LNCaP clone FGC (cell line): Measurements from ENCODE around the gene FOCAD.

ENCODE experiments used
- DNase-seq: peaks from one replicate; pipeline ENCODE4 v3.0.0-alpha.2; 2011; ENCODE audit warnings: low read depth
- H3K4me3 ChIP-seq: 2 replicates; pipeline ENCODE4 v1.5.1; 2011; ENCODE audit warnings: mild to moderate bottlenecking, low read depth, low read length, control low read depth
- TF ChIP-seq, protein P1 (sequence below): IDR thresholded peaks from 2 replicates; pipeline ENCODE4 v1.5.1; 2012; ENCODE audit warnings: mild to moderate bottlenecking; ENCODE audit not compliant: control insufficient read depth, insufficient read depth; ENCODE audit errors: extremely low read depth

The FOCAD gene

DNA sequence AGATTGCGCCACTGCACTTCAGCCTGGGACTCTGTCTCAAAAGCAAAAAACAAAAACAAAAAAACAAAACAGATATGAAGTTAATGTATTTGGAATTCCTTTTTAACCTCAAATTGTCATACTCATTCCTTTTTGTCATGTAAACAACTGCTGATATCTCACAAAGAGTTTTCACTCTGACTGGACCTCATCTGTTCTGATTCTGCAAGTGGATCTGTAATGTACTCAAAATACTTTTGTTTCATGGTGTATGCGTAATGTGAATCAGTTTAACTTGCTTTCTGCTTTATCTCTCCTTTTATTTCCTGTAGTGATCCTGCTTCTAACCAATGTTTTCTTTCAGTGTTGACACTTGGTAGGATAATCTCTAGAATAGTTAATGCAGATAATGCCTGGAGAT lies 106.7 kb downstream of the FOCAD start:
- TF ChIP-seq, protein P1, sequence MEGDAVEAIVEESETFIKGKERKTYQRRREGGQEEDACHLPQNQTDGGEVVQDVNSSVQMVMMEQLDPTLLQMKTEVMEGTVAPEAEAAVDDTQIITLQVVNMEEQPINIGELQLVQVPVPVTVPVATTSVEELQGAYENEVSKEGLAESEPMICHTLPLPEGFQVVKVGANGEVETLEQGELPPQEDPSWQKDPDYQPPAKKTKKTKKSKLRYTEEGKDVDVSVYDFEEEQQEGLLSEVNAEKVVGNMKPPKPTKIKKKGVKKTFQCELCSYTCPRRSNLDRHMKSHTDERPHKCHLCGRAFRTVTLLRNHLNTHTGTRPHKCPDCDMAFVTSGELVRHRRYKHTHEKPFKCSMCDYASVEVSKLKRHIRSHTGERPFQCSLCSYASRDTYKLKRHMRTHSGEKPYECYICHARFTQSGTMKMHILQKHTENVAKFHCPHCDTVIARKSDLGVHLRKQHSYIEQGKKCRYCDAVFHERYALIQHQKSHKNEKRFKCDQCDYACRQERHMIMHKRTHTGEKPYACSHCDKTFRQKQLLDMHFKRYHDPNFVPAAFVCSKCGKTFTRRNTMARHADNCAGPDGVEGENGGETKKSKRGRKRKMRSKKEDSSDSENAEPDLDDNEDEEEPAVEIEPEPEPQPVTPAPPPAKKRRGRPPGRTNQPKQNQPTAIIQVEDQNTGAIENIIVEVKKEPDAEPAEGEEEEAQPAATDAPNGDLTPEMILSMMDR: no peak
- H3K4me3 ChIP-seq: no peak overlapping the region
- DNase-seq: no peak

DNA sequence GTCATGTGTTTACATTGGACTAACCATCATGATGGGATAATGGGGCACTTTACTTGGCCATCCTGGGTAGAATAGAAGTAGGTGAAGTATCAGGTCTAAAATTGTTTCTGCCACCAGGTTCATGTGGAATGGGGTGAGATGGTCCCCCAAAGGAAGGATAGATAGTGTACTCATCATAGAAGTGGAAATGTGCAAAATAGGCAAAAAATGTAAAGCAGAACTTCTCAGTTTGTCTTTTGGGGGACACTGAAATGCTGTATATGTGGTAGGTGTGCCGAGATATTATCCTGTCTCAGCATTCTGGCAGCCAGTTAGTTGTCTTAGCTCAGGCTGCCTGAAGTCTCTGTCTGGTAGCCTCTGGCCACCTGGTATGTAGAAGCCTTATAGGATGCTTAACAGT lies 107.6 kb downstream of the FOCAD start:
- DNase-seq: no peak

DNA sequence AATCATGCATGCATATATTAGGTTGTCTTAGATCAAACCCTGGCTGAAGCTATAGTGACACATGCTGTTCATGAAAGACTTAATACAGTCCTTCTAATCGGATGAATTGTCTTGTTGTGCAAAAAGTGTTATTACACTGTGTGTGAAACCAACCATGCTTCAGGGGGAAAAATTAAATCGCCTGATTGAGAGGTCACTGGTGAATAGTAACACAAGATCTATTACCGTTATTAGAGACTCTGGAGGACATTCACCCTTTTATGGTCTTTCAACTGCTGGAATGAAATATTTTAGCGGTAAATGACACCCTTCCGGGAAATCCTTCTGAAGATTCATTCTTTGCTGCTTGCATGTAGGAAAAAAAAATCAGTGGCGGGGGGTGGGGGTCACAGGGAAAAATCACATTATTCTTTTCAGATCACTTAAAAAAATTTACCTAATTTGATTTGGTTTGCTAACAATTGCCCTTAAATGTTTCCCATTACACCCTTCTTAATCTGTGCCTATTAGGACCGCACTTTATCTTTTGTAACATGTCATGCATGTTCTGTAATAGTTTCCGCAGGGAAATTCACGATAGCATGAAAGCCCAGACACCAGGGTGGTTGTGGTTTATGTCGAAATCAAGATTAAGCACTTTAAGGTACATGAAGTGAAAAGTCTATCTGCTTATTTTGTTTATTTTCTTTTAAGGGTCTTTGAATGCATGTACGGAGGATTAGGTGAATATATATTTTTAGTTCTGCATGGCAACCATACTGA lies 120.6 kb downstream of the FOCAD start:
- TF ChIP-seq, protein P1: no peak
- no peak for DNase-seq
- H3K4me3 ChIP-seq: no peak overlapping the region

More for the DNA sequence above, 107.6 kb downstream of the FOCAD start:
- TF ChIP-seq, protein P1: no peak
- H3K4me3 ChIP-seq: no peak overlapping the region

- DNase-seq: no peak
- TF ChIP-seq, protein P1: no peak
- H3K4me3 ChIP-seq: no peak overlapping the region
These were observed 121.7 kb downstream of the FOCAD start for GRCh38 chr9:20805766-20806165.

DNA sequence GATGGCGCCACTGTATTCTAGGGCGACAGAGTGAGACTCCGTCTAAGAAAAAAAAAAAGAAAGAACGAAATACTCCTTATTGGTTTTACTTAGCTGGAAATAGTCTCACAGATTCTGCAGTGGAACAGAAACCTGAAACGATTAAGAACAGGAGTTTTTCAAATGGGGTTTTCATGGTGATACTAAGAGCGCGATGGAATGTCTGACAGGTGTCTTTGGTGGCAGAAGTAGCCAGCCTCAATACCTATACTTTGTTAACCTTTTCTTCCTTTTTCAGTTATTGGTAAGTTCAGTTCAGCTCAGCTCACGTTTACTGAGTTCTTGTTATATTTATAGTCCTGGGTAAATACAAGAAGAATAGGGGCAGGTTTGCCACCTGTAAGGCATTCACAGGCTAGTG lies 123.9 kb downstream of the FOCAD start:
- no peak for DNase-seq

DNA sequence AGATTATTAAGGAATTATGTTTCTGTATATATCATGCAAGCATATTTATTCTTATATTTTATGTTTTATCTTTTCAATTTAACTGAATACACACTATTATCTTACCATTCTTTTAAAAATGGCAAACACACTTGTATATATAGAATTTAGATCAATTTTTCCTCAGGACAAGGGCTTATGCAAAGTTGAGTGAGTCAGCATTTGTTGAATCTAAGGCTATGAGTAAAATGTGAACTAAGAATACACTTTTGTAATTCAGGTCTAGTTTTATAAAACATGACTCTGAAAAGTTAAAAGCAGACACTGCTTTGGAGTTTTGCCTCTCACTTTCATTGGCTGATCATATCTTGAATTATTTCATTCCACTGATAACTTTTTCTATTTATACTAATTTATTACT lies 127.8 kb downstream of the FOCAD start:
- H3K4me3 ChIP-seq: no peak overlapping the region
- TF ChIP-seq, protein P1: no peak
- no peak for DNase-seq

More for the DNA sequence above, 123.9 kb downstream of the FOCAD start:
- TF ChIP-seq, protein P1: no peak
- H3K4me3 ChIP-seq: no peak overlapping the region
